ENCODE results near the gene KIAA1586. TPM values are rescaled to one million over a fixed set of nuclear protein-coding genes. Genes with fewer than 3 reads are reported as not detected.
"Not testable (repeated sequence)": the region's sequence is repeated elsewhere in the genome, so short reads cannot be mapped to it uniquely, and the experiment has no call there.

KIAA1586 gene
- polyA plus RNA-seq (2011; rRNA removed) (7.4 and 10.8 TPM in 2 replicates), polyA minus RNA-seq (2011; rRNA and poly(A)+ RNA removed) (4.1 and 10.4 TPM in 2 replicates)

GRCh38 chr6:57046332-57047256 is at the start of gene KIAA1586:
TSS of gene KIAA1586 (plus strand) at chr6:57046693. CDS start at chr6:57046756, 63 bp downstream.
- H3K9me3 ChIP-seq (ENCODE audit: control insufficient read depth, insufficient read depth, low read length); POLR2A ChIA-PET; H3K27me3 ChIP-seq (ENCODE audit: control insufficient read depth, insufficient read depth, low read length): not testable (repeated sequence)
- CTCF ChIA-PET, result interaction anchor here (0.7 to 2.0 kb wide), 6 partner anchors 10 to 270 kb away, joined by 3 to 8 read pairs (median 6); partner anchors contain the start of gene BEND6
- peak within 1 kb of the TSS; percentile 70 for H3K27ac ChIP-seq (ENCODE audit: low read depth, low read length)
- peak; percentile 61 for DNase-seq (ENCODE audit: low read depth, low spot score)
- peak within 1 kb of the TSS; percentile 64 for H3K4me3 ChIP-seq (ENCODE audit: low read depth, low read length)

GRCh38 chr6:56999049-56999448 is 47.4 kb upstream of the KIAA1586 start:
- POLR2A ChIA-PET, result no interaction called here
- CTCF ChIA-PET, result no interaction called here

GRCh38 chr6:56999748-57000147 is 46.7 kb upstream of the KIAA1586 start:
- H3K27ac ChIP-seq (ENCODE audit: low read depth, low read length); CTCF ChIA-PET; POLR2A ChIA-PET; H3K4me3 ChIP-seq (ENCODE audit: low read depth, low read length); H3K27me3 ChIP-seq (ENCODE audit: control insufficient read depth, insufficient read depth, low read length); DNase-seq (ENCODE audit: low read depth, low spot score): not testable (repeated sequence)
- H3K9me3 ChIP-seq (ENCODE audit: control insufficient read depth, insufficient read depth, low read length), result peaks cover 16% of the 10 kb centered on the region

More at GRCh38 chr6:56999049-56999448, 47.4 kb upstream of the KIAA1586 start:
- Histone ChIP-seq H3K9me3 (ENCODE audit: control insufficient read depth, insufficient read depth, low read length) (peaks cover 12% of the 10 kb centered on the region), H3K27me3 (ENCODE audit: control insufficient read depth, insufficient read depth, low read length) (no peaks in the 10 kb centered on the region), H3K4me3 (ENCODE audit: low read depth, low read length) (no peak overlapping the region), H3K27ac (ENCODE audit: low read depth, low read length) (no peak overlapping the region)
- no peak for TF ChIP-seq CTCF (IDR thresholded peaks at IDR 0.05; ENCODE audit: low read depth, low read length)
- DNase-seq (ENCODE audit: low read depth, low spot score), result no peak

- Histone ChIP-seq H3K27me3 (ENCODE audit: control insufficient read depth, insufficient read depth, low read length) (no peaks in the 10 kb centered on the region), H3K4me3 (ENCODE audit: low read depth, low read length) (no peak overlapping the region), H3K9me3 (ENCODE audit: control insufficient read depth, insufficient read depth, low read length) (peaks cover 16% of the 10 kb centered on the region), H3K27ac (ENCODE audit: low read depth, low read length) (no peak overlapping the region)
- DNase-seq (ENCODE audit: low read depth, low spot score), result no peak
- CTCF ChIA-PET, result no interaction called here
- POLR2A ChIA-PET, result no interaction called here
- TF ChIP-seq CTCF (IDR thresholded peaks at IDR 0.05; ENCODE audit: low read depth, low read length), result no peak
Measured at GRCh38 chr6:57002197-57002596, 44.3 kb upstream of the KIAA1586 start.

GRCh38 chr6:57004292-57004691 is 42.2 kb upstream of the KIAA1586 start:
- Histone ChIP-seq H3K9me3 (ENCODE audit: control insufficient read depth, insufficient read depth, low read length) (peaks cover 10% of the 10 kb centered on the region), H3K4me3 (ENCODE audit: low read depth, low read length) (no peak overlapping the region), H3K27ac (ENCODE audit: low read depth, low read length) (no peak overlapping the region), H3K27me3 (ENCODE audit: control insufficient read depth, insufficient read depth, low read length) (no peaks in the 10 kb centered on the region)
- CTCF ChIA-PET, result interaction anchor here (0.7 to 1.4 kb wide), 2 partner anchors 17 to 149 kb away, joined by 4 to 8 read pairs; no protein-coding TSS in a partner anchor
- POLR2A ChIA-PET, result no interaction called here
- DNase-seq (ENCODE audit: low read depth, low spot score), result no peak
- TF ChIP-seq CTCF (IDR thresholded peaks at IDR 0.05; ENCODE audit: low read depth, low read length), result no peak

GRCh38 chr6:57006101-57006500 is 40.4 kb upstream of the KIAA1586 start:
- H3K27me3 ChIP-seq (ENCODE audit: control insufficient read depth, insufficient read depth, low read length), result no peaks in the 10 kb centered on the region
- H3K4me3 ChIP-seq (ENCODE audit: low read depth, low read length), result no peak overlapping the region
- DNase-seq (ENCODE audit: low read depth, low spot score), result no peak
- no peak for TF ChIP-seq CTCF (IDR thresholded peaks at IDR 0.05; ENCODE audit: low read depth, low read length)
- H3K27ac ChIP-seq (ENCODE audit: low read depth, low read length), result no peak overlapping the region
- ChIA-PET POLR2A (no interaction called here), CTCF (no interaction called here)
- H3K9me3 ChIP-seq (ENCODE audit: control insufficient read depth, insufficient read depth, low read length), result peaks cover 3% of the 10 kb centered on the region; the same call in 1 of the 2 replicates

- DNase-seq (ENCODE audit: low read depth, low spot score), result not testable (repeated sequence)
Measured at GRCh38 chr6:57008069-57008468, 38.4 kb upstream of the KIAA1586 start.

More at GRCh38 chr6:57008069-57008468, 38.4 kb upstream of the KIAA1586 start:
- H3K27ac ChIP-seq (ENCODE audit: low read depth, low read length); H3K27me3 ChIP-seq (ENCODE audit: control insufficient read depth, insufficient read depth, low read length); POLR2A ChIA-PET; H3K9me3 ChIP-seq (ENCODE audit: control insufficient read depth, insufficient read depth, low read length); H3K4me3 ChIP-seq (ENCODE audit: low read depth, low read length): not testable (repeated sequence)
- CTCF ChIA-PET, result interaction anchor here (0.8 to 1.0 kb wide), 3 partner anchors 13 to 53 kb away, joined by 3 to 4 read pairs (median 3); partner anchors contain the start of gene BEND6
